Measurements from ENCODE around the gene APLP2.

The APLP2 gene

GRCh38 chr11:130118165-130118564 is 48.5 kb downstream of the APLP2 start:
- Histone ChIP-seq H3K4me1 (ENCODE audit: control insufficient read depth, low read depth, low read length) (no peaks in the 10 kb centered on the region), H2BK5ac (ENCODE audit: low read length) (no peak overlapping the region), H3K18ac (ENCODE audit: low read length) (no peak overlapping the region), H2AK5ac (ENCODE audit: low read length) (no peak overlapping the region), H3K27me3 (ENCODE audit: insufficient read depth, low read length, poor library complexity) (no peaks in the 10 kb centered on the region), H3K79me2 (ENCODE audit: control insufficient read depth, insufficient read depth, low read length) (peaks cover 1% of the 10 kb centered on the region), H3K9ac (ENCODE audit: low read length) (no peak overlapping the region), H3K4ac (ENCODE audit: low read depth, low read length) (no peak overlapping the region), H4K8ac (ENCODE audit: low read depth, low read length) (no peak overlapping the region), H3K56ac (ENCODE audit: low read length) (no peak overlapping the region), H3K36me3 (ENCODE audit: control insufficient read depth, insufficient read depth, low read length) (peaks cover 7% of the 10 kb centered on the region), H2BK15ac (replicated peaks; ENCODE audit: low read depth) (no peak overlapping the region), H2BK120ac (ENCODE audit: low read depth, low read length) (no peak overlapping the region), H3K4me2 (ENCODE audit: low read length) (no peak overlapping the region), H4K5ac (ENCODE audit: low read length) (no peak overlapping the region), H3K23ac (ENCODE audit: low read length) (no peak overlapping the region), H3K79me1 (ENCODE audit: low read length) (peaks cover 16% of the 10 kb centered on the region), H3K27ac (ENCODE audit: low read depth, low read length) (no peak overlapping the region), H3K4me3 (ENCODE audit: low read length) (no peak overlapping the region)
- no CpG with 5 or more reads among the region's 2 CpGs for WGBS (ENCODE audit: extremely low coverage, insufficient coverage, low lambda C conversion rate)
- DNase-seq: no peak

DNA sequence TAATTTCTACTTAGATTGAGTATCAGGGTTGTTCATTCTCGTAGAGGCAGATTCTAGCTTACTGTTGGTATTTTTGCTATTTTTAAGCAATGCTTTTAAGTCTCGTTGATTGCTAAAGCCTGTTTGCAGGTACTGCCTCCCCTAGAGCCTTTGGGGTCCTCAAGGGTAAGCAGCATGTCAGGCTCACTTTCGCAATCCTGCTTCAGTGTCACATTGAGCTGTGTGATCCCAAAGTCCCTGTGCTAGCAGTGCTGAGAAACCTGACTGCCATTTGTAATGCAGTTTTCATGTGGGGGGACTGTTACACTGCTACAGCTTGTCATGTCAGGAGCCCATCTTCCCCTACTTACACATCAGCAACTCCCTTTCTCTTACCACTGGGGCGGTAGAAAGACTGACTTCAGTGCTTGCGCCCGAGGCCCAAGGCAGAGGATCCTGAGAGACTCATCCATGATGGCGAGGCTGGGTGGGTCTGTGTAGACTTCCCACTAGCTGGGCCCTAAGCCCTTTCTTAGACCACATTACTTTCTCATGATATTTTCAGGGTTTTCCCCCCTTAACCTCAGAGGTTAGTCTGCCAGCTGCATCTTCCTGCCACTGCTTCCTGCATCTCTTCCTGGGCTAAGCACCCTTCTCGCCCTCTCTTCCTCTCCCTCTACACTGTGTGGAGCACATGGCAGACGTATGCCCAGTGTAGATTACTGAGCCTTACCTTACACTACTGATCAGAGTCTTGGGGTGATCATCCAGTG is 49.1 kb downstream of the APLP2 start:
- Histone ChIP-seq H2BK120ac (ENCODE audit: low read depth, low read length) (no peak overlapping the region), H2BK5ac (ENCODE audit: low read length) (no peak overlapping the region), H3K36me3 (ENCODE audit: control insufficient read depth, insufficient read depth, low read length) (peaks cover 7% of the 10 kb centered on the region), H3K4me3 (ENCODE audit: low read length) (no peak overlapping the region), H3K27me3 (ENCODE audit: insufficient read depth, low read length, poor library complexity) (no peaks in the 10 kb centered on the region), H3K79me1 (ENCODE audit: low read length) (peaks cover 16% of the 10 kb centered on the region), H2AK5ac (ENCODE audit: low read length) (no peak overlapping the region), H2BK15ac (replicated peaks; ENCODE audit: low read depth) (no peak overlapping the region), H3K23ac (ENCODE audit: low read length) (no peak overlapping the region), H3K9ac (ENCODE audit: low read length) (no peak overlapping the region), H3K56ac (ENCODE audit: low read length) (no peak overlapping the region), H4K5ac (ENCODE audit: low read length) (no peak overlapping the region), H3K4me1 (ENCODE audit: control insufficient read depth, low read depth, low read length) (no peaks in the 10 kb centered on the region), H3K27ac (ENCODE audit: low read depth, low read length) (no peak overlapping the region), H3K4me2 (ENCODE audit: low read length) (no peak overlapping the region), H3K79me2 (ENCODE audit: control insufficient read depth, insufficient read depth, low read length) (peaks cover 1% of the 10 kb centered on the region), H4K8ac (ENCODE audit: low read depth, low read length) (no peak overlapping the region), H3K18ac (ENCODE audit: low read length) (no peak overlapping the region), H3K4ac (ENCODE audit: low read depth, low read length) (no peak overlapping the region)
- DNase-seq: no peak
- WGBS (ENCODE audit: extremely low coverage, insufficient coverage, low lambda C conversion rate): no CpG with 5 or more reads among the region's 9 CpGs

DNA sequence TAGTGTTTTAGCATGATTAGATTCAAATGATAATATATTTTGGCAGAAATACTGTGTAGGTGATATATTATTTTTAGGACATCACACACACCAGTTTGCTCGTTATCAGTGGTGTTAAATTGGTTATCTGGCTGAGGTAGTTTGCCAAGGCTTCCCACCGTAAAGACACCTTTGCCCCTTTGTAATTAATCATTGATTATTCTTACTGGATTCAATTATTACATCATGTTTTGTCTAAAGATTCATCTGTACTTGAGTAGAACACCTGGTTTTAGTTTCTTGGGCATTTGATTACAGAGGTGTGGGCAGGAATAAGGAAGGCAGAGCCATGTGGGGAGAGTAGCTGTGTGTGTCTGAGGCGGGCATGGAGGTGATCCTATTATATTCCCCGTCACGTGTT is 50.4 kb downstream of the APLP2 start:
- Histone ChIP-seq H3K18ac (ENCODE audit: low read length) (no peak overlapping the region), H2AK5ac (ENCODE audit: low read length) (no peak overlapping the region), H4K5ac (ENCODE audit: low read length) (no peak overlapping the region), H3K36me3 (ENCODE audit: control insufficient read depth, insufficient read depth, low read length) (peaks cover 10% of the 10 kb centered on the region), H3K27ac (ENCODE audit: low read depth, low read length) (no peak overlapping the region), H3K56ac (ENCODE audit: low read length) (no peak overlapping the region), H3K79me1 (ENCODE audit: low read length) (peaks cover 17% of the 10 kb centered on the region), H3K23ac (ENCODE audit: low read length) (no peak overlapping the region), H3K4ac (ENCODE audit: low read depth, low read length) (no peak overlapping the region), H4K8ac (ENCODE audit: low read depth, low read length) (no peak overlapping the region), H3K9ac (ENCODE audit: low read length) (no peak overlapping the region), H3K27me3 (ENCODE audit: insufficient read depth, low read length, poor library complexity) (no peaks in the 10 kb centered on the region), H3K4me3 (ENCODE audit: low read length) (no peak overlapping the region), H3K79me2 (ENCODE audit: control insufficient read depth, insufficient read depth, low read length) (no peaks in the 10 kb centered on the region), H2BK120ac (ENCODE audit: low read depth, low read length) (no peak overlapping the region), H3K4me1 (ENCODE audit: control insufficient read depth, low read depth, low read length) (no peaks in the 10 kb centered on the region), H3K4me2 (ENCODE audit: low read length) (no peak overlapping the region), H2BK15ac (replicated peaks; ENCODE audit: low read depth) (no peak overlapping the region), H2BK5ac (ENCODE audit: low read length) (no peak overlapping the region)
- DNase-seq: no peak
- WGBS (ENCODE audit: extremely low coverage, insufficient coverage, low lambda C conversion rate): no CpG with 5 or more reads among the region's 5 CpGs

- H2BK120ac ChIP-seq (ENCODE audit: low read depth, low read length): no peak overlapping the region
- H3K27ac ChIP-seq (ENCODE audit: low read depth, low read length): no peak overlapping the region
- no peak overlapping the region for H3K4me3 ChIP-seq (ENCODE audit: low read length)
- no peak overlapping the region for H2BK15ac ChIP-seq (replicated peaks; ENCODE audit: low read depth)
- H3K4ac ChIP-seq (ENCODE audit: low read depth, low read length): no peak overlapping the region
- no peaks in the 10 kb centered on the region for H3K27me3 ChIP-seq (ENCODE audit: insufficient read depth, low read length, poor library complexity)
- H3K4me2 ChIP-seq (ENCODE audit: low read length): no peak overlapping the region
- H3K23ac ChIP-seq (ENCODE audit: low read length): no peak overlapping the region
- H3K56ac ChIP-seq (ENCODE audit: low read length): no peak overlapping the region
- no peak overlapping the region for H4K5ac ChIP-seq (ENCODE audit: low read length)
- H3K79me1 ChIP-seq (ENCODE audit: low read length): peaks cover 22% of the 10 kb centered on the region
- no peak overlapping the region for H4K8ac ChIP-seq (ENCODE audit: low read depth, low read length)
- DNase-seq: no peak
- H3K79me2 ChIP-seq (ENCODE audit: control insufficient read depth, insufficient read depth, low read length): no peaks in the 10 kb centered on the region
- H2AK5ac ChIP-seq (ENCODE audit: low read length): no peak overlapping the region
- WGBS (ENCODE audit: extremely low coverage, insufficient coverage, low lambda C conversion rate): 100% methylated on average over 2 of the region's 5 CpGs
- H2BK5ac ChIP-seq (ENCODE audit: low read length): no peak overlapping the region
- no peak overlapping the region for H3K9ac ChIP-seq (ENCODE audit: low read length)
- peaks cover 12% of the 10 kb centered on the region for H3K36me3 ChIP-seq (ENCODE audit: control insufficient read depth, insufficient read depth, low read length)
- no peaks in the 10 kb centered on the region for H3K4me1 ChIP-seq (ENCODE audit: control insufficient read depth, low read depth, low read length)
- H3K18ac ChIP-seq (ENCODE audit: low read length): no peak overlapping the region
These were observed 51.8 kb downstream of the APLP2 start for GRCh38 chr11:130121445-130121978.

- Histone ChIP-seq H2BK5ac (ENCODE audit: low read length) (no peak overlapping the region), H3K23ac (ENCODE audit: low read length) (no peak overlapping the region), H3K27ac (ENCODE audit: low read depth, low read length) (no peak overlapping the region), H3K4me3 (ENCODE audit: low read length) (no peak overlapping the region), H3K36me3 (ENCODE audit: control insufficient read depth, insufficient read depth, low read length) (peaks cover 12% of the 10 kb centered on the region), H3K9ac (ENCODE audit: low read length) (no peak overlapping the region), H3K56ac (ENCODE audit: low read length) (no peak overlapping the region), H2AK5ac (ENCODE audit: low read length) (no peak overlapping the region), H3K79me2 (ENCODE audit: control insufficient read depth, insufficient read depth, low read length) (no peaks in the 10 kb centered on the region), H3K4ac (ENCODE audit: low read depth, low read length) (no peak overlapping the region), H3K4me1 (ENCODE audit: control insufficient read depth, low read depth, low read length) (no peaks in the 10 kb centered on the region), H4K5ac (ENCODE audit: low read length) (no peak overlapping the region), H2BK15ac (replicated peaks; ENCODE audit: low read depth) (no peak overlapping the region), H3K4me2 (ENCODE audit: low read length) (no peak overlapping the region), H3K79me1 (ENCODE audit: low read length) (peaks cover 22% of the 10 kb centered on the region), H4K8ac (ENCODE audit: low read depth, low read length) (no peak overlapping the region), H2BK120ac (ENCODE audit: low read depth, low read length) (no peak overlapping the region), H3K18ac (ENCODE audit: low read length) (no peak overlapping the region), H3K27me3 (ENCODE audit: insufficient read depth, low read length, poor library complexity) (no peaks in the 10 kb centered on the region)
- no peak for DNase-seq
- WGBS (ENCODE audit: extremely low coverage, insufficient coverage, low lambda C conversion rate): no CpG with 5 or more reads among the region's 7 CpGs
These were observed 52.5 kb downstream of the APLP2 start for GRCh38 chr11:130122141-130122575.

Measured in mesendoderm (in vitro differentiated cells).